Transverse colon (tissue), 4 donors: ENCODE results near the gene HS2ST1. TPM values are rescaled to one million over a fixed set of nuclear protein-coding genes. Genes with fewer than 3 reads are reported as not detected.
"Not testable (repeated sequence)": the region's sequence is repeated elsewhere in the genome, so short reads cannot be mapped to it uniquely, and the experiment has no call there.

Experiments
- DNase-seq: peaks from one replicate; pipeline ENCODE4 v3.0.0-alpha.2; 2019
- H3K27ac ChIP-seq, 4 donors: fragments of 200-600 bp; sonication (generic); 2 replicates each; pipeline ENCODE4 v1.5.1; 2016 to 2018; ENCODE audit warnings: inconsistent platforms in 4 of 4
- H3K27me3 ChIP-seq: fragments of 200-600 bp; sonication (generic); 2 replicates; pipeline ENCODE4 v1.5.1; 2017; ENCODE audit warnings: inconsistent platforms
- H3K36me3 ChIP-seq, 4 donors: fragments of 200-600 bp; sonication (generic); 2 replicates each; pipeline ENCODE4 v1.5.1; 2017 to 2019; ENCODE audit warnings: inconsistent platforms in 4 of 4
- H3K4me1 ChIP-seq, 4 donors: fragments of 200-600 bp; sonication (generic); 2 replicates each; pipeline ENCODE4 v1.5.1; 2017 to 2020; ENCODE audit warnings: inconsistent platforms in 4 of 4
- H3K4me3 ChIP-seq, 4 donors: fragments of 200-600 bp; sonication (generic); 1 replicate in 1 of 4; 2 replicates in 3 of 4; pipeline versions ENCODE4 v1.5.1 to v1.6.1; 2017 to 2019; ENCODE audit warnings: inconsistent platforms in 4 of 4
- H3K9me3 ChIP-seq, 2 donors: fragments of 200-600 bp; sonication (generic); 2 replicates each; pipeline ENCODE4 v1.5.1; 2017 to 2019; ENCODE audit warnings: inconsistent platforms in 2 of 2
- EP300 ChIP-seq: sonication (generic); formaldehyde crosslinking; IDR thresholded peaks from one replicate; pipeline ENCODE4 v1.6.1; 2017; ENCODE audit warnings: antibody characterized with exemption, low read depth
- POLR2A ChIP-seq: fragments of 450-650 bp; IDR thresholded peaks from one replicate; pipeline ENCODE4 v1.6.1; 2016; ENCODE audit warnings: antibody characterized with exemption, mild to moderate bottlenecking, moderate library complexity
- POLR2AphosphoS5 ChIP-seq, 3 donors: sonication (generic); formaldehyde crosslinking; IDR thresholded peaks; one replicate each; pipeline ENCODE4 v1.6.1; 2016; ENCODE audit warnings: antibody characterized with exemption in 3 of 3
- WGBS, 2 donors: methylation state at CpG; one replicate each; pipeline ENCODE4 v1.1.5; 2018; ENCODE audit warnings: low coverage in 1 of 2; 5-methylcytosine and 5-hydroxymethylcytosine counted together
- in situ Hi-C, 4 donors: fragments of 200-750 bp; cut with MboI; loops; one replicate each; pipeline versions ENCODE4 v1.15.0 to v1.15.1; 2017; ENCODE audit warnings: low sequenced_read_pairs in 3 of 4, low pct_ligation_motif_present in 1 of 4, low pct_unique_long_range_greater_than_20kb in 1 of 4
- intact Hi-C: fragments of 100-400 bp; cut with DNase I; formaldehyde crosslinking; loops from one replicate; pipeline ENCODE4 v1.15.1; 2023; ENCODE audit warnings: low total_unique reads
- total RNA-seq, 4 donors: library from RNA; depleted of rRNA; stranded (reverse); fragments of >200 nt; gene quantifications; one replicate each; pipeline ENCODE4 v1.1.0, GENCODE V29; 2016
- TF ChIP-seq, protein P1 (sequence below), 5 experiments: fragments of 200-600 bp in 3 of 5; fragments of 450-650 bp in 2 of 5; sonication (generic) in 3 of 5; IDR thresholded peaks; 1 replicate in 2 of 5; 2 replicates in 3 of 5; pipeline ENCODE4 v1.5.1; 2016 to 2017; ENCODE audit warnings: antibody characterized with exemption in 5 of 5, inconsistent platforms in 3 of 5, mild to moderate bottlenecking in 2 of 5, moderate library complexity in 1 of 5

Gene HS2ST1
- total RNA-seq, 4 donors from 2014 or later = 1.9 to 17.1 (median 9.9) TPM

DNA sequence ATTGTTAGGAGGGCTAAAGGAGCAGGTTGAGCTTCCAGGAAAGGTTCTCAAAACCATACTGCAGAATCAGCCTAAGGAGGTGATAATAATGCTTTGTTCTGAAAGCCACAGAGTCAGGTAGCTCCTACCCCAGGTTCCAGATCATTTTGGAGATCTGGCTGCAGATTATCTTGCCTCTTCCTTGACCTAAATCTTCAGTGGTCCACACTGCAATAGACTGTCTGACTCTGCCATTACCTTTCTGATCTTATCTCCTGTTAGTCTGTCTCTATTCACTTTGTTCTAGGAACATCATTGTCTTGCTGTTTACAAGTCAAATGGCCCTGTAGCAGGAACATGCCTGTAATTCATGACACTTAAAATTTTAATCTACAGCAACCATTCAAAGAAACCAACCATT lies 73.0 kb downstream of the HS2ST1 start:
- Histone ChIP-seq H3K36me3 (no peaks in the 10 kb centered on the region), H3K27me3 (no peaks in the 10 kb centered on the region), H3K4me1 (no peaks in the 10 kb centered on the region), H3K4me3 (no peak overlapping the region), H3K27ac (no peak overlapping the region), H3K9me3 (no peaks in the 10 kb centered on the region)
- TF ChIP-seq, protein P1, sequence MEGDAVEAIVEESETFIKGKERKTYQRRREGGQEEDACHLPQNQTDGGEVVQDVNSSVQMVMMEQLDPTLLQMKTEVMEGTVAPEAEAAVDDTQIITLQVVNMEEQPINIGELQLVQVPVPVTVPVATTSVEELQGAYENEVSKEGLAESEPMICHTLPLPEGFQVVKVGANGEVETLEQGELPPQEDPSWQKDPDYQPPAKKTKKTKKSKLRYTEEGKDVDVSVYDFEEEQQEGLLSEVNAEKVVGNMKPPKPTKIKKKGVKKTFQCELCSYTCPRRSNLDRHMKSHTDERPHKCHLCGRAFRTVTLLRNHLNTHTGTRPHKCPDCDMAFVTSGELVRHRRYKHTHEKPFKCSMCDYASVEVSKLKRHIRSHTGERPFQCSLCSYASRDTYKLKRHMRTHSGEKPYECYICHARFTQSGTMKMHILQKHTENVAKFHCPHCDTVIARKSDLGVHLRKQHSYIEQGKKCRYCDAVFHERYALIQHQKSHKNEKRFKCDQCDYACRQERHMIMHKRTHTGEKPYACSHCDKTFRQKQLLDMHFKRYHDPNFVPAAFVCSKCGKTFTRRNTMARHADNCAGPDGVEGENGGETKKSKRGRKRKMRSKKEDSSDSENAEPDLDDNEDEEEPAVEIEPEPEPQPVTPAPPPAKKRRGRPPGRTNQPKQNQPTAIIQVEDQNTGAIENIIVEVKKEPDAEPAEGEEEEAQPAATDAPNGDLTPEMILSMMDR (IDR thresholded peaks at IDR 0.05) = no peak
- TF ChIP-seq POLR2AphosphoS5 (IDR thresholded peaks at IDR 0.05) = no peak
- DNase-seq = no peak
- in situ Hi-C loops = no loop called here
- intact Hi-C loops = no loop called here

DNA sequence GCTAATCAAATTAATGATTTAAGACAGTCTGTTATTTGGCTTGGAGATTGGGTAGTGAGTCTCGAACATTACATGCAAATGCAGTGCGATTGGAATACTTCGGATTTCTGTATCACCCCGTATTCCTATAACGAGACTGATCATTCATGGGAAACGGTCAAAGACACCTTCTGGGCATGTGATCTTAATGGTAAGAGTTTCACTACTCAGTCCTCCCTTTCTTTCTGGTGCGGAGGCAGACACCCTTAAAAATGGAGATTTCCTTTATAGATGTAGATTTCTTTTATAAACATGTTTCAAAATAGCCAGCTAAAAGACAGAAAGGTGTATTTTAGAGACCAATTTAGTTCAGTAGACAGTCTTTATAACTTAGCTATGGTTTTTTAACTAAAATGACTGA lies 74.4 kb downstream of the HS2ST1 start:
- Histone ChIP-seq H3K4me1 (peaks cover 0 to 8% (median 3%) of the 10 kb centered on the region in 4 donors), H3K27me3 (no peaks in the 10 kb centered on the region), H3K9me3 (no peaks in the 10 kb centered on the region), H3K4me3 (no peak overlapping the region), H3K27ac (no peak overlapping the region), H3K36me3 (no peaks in the 10 kb centered on the region)
- DNase-seq = no peak
- in situ Hi-C loops = no loop called here
- WGBS, 2 donors = 95 to 98% methylated on average over 4 to 7 of the region's 7 CpGs
- TF ChIP-seq, protein P1 (IDR thresholded peaks at IDR 0.05) = no peak
- no peak for TF ChIP-seq EP300
- TF ChIP-seq POLR2A = no peak
- TF ChIP-seq POLR2AphosphoS5 (IDR thresholded peaks at IDR 0.05) = no peak
- intact Hi-C loops = no loop called here

DNA sequence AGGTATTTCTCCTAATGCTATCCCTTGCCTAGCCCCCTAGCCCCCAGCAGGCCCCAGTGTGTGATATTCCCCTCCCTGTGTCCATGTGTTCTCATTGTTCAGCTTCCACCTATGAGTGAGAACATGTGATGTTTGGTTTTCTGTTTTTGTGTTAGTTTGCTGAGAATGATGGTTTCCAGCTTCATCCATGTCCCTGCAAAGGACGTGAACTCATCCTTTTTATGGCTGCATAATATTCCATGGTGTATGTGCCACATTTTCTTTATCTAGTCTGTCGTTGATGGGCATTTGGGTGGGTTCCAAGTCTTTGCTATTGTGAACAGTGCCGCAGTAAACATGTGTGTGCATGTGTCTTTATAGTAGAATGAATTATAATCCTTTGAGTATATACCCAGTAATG lies 75.3 kb downstream of the HS2ST1 start:
- H3K36me3 ChIP-seq, H3K27ac ChIP-seq, H3K27me3 ChIP-seq, in situ Hi-C loops, DNase-seq, H3K4me3 ChIP-seq, intact Hi-C loops, H3K9me3 ChIP-seq, H3K4me1 ChIP-seq: not testable (repeated sequence)
- WGBS, 2 donors = 58 to 93% methylated on average over 2 to 3 of the region's 3 CpGs

DNA sequence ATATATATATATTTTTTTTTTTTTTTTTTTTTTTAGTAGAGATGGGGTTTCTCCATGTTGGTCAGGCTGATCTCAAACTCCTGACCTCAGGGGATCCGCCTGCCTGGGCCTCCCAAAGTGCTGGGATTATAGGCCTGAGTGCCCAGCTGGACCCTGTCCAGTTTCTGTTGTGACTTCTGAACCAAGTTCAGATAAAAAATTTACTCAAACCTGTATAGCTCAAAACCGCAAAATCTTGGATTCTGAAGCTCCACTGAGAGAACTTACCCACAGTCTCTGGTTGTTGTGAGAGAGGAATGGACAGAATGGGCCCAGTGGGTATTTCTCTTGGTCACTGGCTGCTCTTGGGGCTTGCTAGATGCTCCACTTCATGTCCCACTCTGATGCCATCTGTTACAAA lies 76.4 kb downstream of the HS2ST1 start:
- intact Hi-C loops = no loop called here
- in situ Hi-C loops = no loop called here
- H3K4me1 ChIP-seq = peaks cover 0 to 8% (median 3%) of the 10 kb centered on the region in 4 donors
- H3K27ac ChIP-seq = no peak overlapping the region
- no peaks in the 10 kb centered on the region for H3K9me3 ChIP-seq
- H3K27me3 ChIP-seq = no peaks in the 10 kb centered on the region
- 100% methylated on average over 2 of the region's 2 CpGs; no CpG with 5 or more reads in 1 of the 2 donors for WGBS, 2 donors
- TF ChIP-seq, protein P1 (IDR thresholded peaks at IDR 0.05) = no peak
- TF ChIP-seq POLR2A = no peak
- TF ChIP-seq EP300 = no peak
- TF ChIP-seq POLR2AphosphoS5 (IDR thresholded peaks at IDR 0.05) = no peak
- H3K36me3 ChIP-seq = no peaks in the 10 kb centered on the region
- no peak for DNase-seq
- no peak overlapping the region for H3K4me3 ChIP-seq

DNA sequence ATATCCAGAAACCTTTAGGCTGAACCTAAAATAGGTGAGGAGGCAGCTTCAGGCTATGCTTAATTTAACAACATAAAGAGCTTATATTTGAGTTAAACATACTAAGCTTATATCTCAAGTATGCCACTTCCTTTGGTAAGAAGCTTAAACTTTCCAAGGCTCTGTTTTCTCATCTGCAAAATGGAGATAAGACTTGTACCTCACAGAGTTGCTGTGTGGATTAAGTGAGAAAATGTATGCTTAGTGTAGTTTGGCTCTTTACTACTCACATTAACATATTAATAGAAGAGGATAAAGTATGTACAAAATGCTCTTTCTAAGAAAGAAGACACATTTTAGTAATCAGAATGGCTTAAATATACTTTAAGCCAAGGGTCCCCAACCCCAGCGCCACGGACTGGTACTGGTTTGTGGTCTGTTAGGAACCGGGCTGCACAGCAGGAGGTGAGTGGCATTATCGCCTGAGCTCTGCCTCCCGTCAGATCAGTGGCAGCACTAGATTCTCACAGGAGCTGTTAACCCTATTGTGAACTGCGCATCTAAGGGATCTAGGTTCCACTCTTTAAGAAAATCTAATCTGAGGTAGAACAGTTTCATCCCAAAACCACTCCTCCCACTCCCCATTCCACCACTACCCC lies 77.2 kb downstream of the HS2ST1 start:
- no peaks in the 10 kb centered on the region for H3K27me3 ChIP-seq
- no peaks in the 10 kb centered on the region for H3K36me3 ChIP-seq
- H3K4me3 ChIP-seq = no peak overlapping the region
- H3K4me1 ChIP-seq = peaks cover 0 to 8% (median 3%) of the 10 kb centered on the region in 4 donors
- in situ Hi-C loops = no loop called here
- no peak for DNase-seq
- intact Hi-C loops = no loop called here
- WGBS, 2 donors = 90 to 100% methylated on average over 1 to 6 of the region's 6 CpGs
- H3K27ac ChIP-seq = no peak overlapping the region
- TF ChIP-seq, protein P1 (IDR thresholded peaks at IDR 0.05) = no peak
- no peak for TF ChIP-seq POLR2AphosphoS5 (IDR thresholded peaks at IDR 0.05)
- TF ChIP-seq EP300 = no peak
- TF ChIP-seq POLR2A = no peak
- H3K9me3 ChIP-seq = no peaks in the 10 kb centered on the region
